HEK293 (cell line): ENCODE results near the gene ILRUN.

Experiments
- CTCF ChIP-seq: fragments of 450-650 bp; formaldehyde crosslinking; IDR thresholded peaks from 2 replicates; pipeline ENCODE4 v1.5.1; 2016; ENCODE audit warnings: missing biosample characterization, missing genetic modification characterization
- OVOL3 ChIP-seq: fragments of 450-650 bp; formaldehyde crosslinking; IDR thresholded peaks from 2 replicates; pipeline ENCODE4 v1.5.1; 2016; ENCODE audit warnings: missing biosample characterization, missing genetic modification characterization
- ZNF133 ChIP-seq: fragments of 450-650 bp; formaldehyde crosslinking; IDR thresholded peaks from 2 replicates; pipeline ENCODE4 v1.5.1; 2016; ENCODE audit warnings: missing biosample characterization, missing genetic modification characterization
- ZNF140 ChIP-seq: fragments of 450-650 bp; formaldehyde crosslinking; IDR thresholded peaks from 2 replicates; pipeline ENCODE4 v1.5.1; 2016; ENCODE audit warnings: missing biosample characterization, missing genetic modification characterization

DNA sequence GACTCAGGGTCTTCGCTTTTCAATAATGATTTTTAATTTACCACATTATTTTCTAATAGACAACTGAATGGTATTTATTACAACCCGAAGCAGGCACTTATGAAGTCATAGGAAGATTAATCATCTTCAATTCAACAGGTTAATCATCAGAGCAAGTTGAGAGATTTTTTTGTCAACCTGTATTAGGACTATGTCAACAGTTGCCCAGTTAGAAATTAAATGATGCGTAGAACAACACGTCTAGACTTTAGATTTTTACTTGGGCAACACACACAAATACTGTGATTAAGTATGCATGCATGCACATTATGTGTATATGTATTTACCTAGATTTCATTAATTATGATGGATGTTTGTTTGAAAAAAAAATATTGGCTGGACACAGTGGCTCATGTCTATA is 4.3 kb downstream of the ILRUN start:
- no peak for TF ChIP-seq ZNF133
- TF ChIP-seq OVOL3 (tag by site-specific recombination): no peak
- no peak for TF ChIP-seq CTCF (tag by site-specific recombination)
- no peak for TF ChIP-seq ZNF140
